Left colon (tissue), 2 donors: ENCODE data around the gene ARHGAP24. TPM values are rescaled to one million over a fixed set of nuclear protein-coding genes. Genes with fewer than 3 reads are reported as not detected.
"Not testable (repeated sequence)": the region's sequence is repeated elsewhere in the genome, so short reads cannot be mapped to it uniquely, and the experiment has no call there.

Experiments used
- ATAC-seq: fragments of 200-7000 bp; cut with Tn5 transposase; one replicate; pipeline ENCODE4 v1.9.1; 2020; ENCODE audit warnings: mild to moderate bottlenecking, moderate library complexity
- DNase-seq, 2 donors: peaks; one replicate each; pipeline ENCODE4 v3.0.0-alpha.2; 2020
- intact Hi-C, 2 donors: fragments of 100-400 bp; cut with DNase I in 1 of 2; cut with micrococcal nuclease in 1 of 2; formaldehyde crosslinking; loops; one replicate each; pipeline versions ENCODE4 v1.11.2 to v1.14.0; 2022; cut with DNase I, micrococcal nuclease
- total RNA-seq, 2 donors: library from RNA; stranded (reverse); fragmentation: NEBNext Ultra II Directional; extraction: Animal tissue kit (Norgen Biotek cat#: 25700); gene quantifications; one replicate each; pipeline ENCODE4 v1.2.1, GENCODE V29; 2021
- donor health status: DM: no; HTN: no; CAD: no.
- donor health status: DM: yes; HTN: yes; CAD: no.

The ARHGAP24 gene
- total RNA-seq, 2 donors from 2014 or later, result 6.0 to 7.0 TPM

DNA sequence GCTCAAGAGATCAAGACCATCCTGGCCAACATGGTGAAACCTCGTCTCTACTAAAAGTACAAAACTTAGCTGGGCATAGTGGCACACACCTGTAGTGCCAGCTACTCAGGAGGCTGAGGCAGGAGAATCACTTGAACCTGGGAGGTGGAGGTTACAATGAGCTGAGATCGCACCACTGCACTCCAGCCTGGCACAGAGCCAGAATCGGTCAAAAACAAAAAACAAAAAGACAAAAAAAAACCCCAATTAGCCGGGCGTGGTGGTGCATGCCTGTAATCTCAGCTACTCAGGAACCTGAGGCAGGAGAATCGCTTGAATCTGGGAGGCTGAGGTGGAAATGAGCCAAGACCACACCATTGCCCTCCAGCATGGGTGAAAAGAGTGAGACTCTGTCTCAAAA, 378.8 kb downstream of the ARHGAP24 start:
- intact Hi-C loops, ATAC-seq, DNase-seq: not testable (repeated sequence)

DNA sequence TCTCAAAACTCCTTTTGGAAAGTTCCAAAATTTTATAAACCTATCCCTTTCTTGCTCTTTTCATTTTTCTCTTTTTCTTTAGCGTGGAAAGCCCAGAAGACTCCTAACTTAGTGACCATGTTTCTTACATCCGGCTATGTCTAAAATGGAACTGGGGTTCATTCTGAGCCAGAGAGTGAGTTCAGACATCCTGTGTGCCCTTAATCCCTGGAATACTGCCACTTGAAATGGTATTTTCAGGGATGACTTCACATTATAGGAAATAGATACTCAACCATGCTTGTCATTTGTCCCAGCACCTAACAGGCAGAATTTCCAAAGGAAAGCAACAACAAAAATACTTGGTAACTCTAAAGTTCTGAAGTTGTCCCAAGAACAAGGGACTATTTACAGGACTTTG, 379.6 kb downstream of the ARHGAP24 start:
- DNase-seq, result no peak
- ATAC-seq, result no peak
- intact Hi-C loops, result no loop called here

DNA sequence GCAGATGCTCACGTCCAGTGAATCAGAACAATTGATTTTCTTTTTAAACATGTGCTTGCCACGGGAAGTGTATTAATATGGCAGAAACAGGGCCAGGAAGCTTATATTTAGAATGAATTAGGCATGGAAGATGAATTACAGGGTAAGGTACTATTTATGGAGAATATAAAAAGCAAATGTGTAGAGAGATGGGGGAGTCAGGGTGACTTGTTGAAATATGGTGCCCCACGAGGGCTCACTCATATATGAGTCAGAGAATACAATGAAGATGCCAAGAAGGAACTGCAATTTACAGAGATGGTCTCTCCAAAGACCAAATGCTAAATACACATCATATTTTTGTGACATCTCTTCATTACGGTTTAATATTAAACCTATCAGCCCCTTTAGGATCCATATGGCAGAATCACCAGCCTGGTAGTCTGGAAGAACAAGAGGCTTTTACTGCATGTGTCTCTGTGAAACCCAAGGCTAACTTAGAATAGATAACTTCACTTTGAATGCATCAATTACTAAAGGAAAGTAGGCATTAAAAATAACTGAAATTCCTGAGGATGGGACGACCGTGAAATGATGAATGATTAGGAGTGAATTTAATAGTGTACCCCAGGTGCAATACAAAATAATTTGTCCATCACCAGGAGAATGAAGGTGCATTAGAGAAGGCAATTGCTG, 385.3 kb downstream of the ARHGAP24 start:
- no peak for DNase-seq
- ATAC-seq, result no peak
- intact Hi-C loops, result no loop called here

DNA sequence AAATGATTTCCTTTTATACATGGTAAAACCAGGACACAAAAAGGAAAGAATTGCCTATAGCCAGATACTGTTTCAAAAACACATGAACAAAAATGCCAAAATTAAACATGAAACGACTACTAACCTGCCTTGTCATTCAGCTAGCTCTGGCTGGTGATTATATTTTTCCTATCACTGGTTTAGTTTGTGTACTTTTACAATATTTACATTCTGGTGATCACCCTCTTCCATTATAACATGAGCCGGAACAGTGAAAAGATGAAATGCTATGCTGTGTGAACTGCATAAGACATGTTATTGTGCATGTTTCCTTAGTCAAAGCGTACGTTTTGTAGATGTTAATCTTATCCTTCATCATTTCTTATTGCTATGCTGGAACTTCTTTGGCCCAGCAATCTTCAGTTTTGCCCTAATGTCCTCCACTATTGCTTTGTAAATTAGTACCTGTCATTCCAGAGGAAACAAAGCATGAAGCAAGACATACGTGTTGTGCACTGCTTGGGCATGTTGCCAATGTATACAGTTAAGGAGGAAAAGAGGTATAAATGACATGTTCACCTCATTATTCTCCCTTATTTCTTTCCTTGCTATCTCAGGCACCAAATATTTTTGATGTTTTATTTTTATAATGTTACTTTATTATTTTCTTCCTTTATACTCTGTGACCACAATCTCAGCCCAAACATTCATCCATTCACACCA, 386.3 kb downstream of the ARHGAP24 start:
- ATAC-seq, result peak; percentile 89
- peak in 1 of 2 donors; percentile 11 for DNase-seq
- intact Hi-C loops, result no loop called here

DNA sequence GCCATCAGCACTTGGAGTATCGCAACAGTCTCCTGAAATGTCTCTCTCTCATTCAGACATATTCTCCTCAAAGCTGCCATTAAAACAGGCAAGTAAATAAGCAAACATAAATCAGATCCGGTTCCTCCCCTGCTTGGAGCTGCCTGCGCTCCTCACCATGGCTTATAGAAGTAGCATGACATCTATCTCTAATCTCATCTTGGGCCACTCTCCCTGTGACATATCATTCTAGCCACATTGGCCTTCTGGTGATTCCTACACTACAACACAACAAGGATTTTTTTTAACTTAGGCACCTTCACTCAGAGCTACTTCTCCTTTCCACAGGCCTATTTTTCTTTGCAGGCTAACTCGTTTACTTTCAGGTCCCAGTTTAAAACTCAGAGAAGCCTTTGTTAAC, 387.9 kb downstream of the ARHGAP24 start:
- intact Hi-C loops, result no loop called here
- DNase-seq (no peak), ATAC-seq (no peak)

DNA sequence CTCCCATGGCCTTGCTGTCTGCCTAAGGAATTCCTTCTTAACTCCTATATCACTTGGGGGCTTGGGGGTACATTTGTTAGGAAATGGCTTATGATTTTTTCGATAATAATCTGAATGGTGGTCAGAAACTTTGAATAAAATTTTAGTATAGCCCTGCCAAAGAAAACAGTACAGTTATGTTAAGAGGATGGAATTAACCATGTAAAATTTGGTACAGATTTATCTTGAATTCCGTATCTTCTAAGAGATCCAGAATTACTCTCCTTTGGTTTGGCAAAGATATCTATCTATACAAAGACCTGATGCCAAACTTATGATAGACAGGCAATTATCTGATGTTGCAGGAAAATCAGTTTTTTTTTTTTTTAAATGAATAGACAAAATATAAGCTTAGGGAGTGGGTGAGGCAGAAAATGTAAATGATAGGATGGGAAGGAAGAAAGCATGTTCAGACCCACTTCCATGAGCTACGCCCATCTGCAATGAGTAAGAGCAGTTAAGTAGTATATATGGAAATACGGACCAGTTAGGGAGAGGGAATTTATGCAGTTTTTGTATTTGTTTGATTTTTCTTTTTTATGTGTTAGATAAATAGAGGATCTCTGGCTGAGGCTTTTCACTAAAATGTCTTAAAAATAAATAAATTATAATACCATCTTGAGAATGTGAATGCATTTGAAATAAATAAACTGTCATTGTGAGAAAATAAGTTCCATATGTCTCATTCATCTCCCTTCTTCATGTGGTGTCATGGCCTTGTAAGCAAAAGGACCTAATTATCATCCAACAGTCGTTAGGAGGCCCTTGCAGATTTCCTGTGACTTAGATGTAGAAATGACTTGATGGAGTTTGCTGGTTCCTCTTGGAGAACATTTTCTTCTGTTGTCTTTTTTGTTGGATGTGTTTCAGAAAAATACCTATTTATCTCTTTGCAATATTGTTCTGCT, 389.6 kb downstream of the ARHGAP24 start:
- no peak for DNase-seq
- intact Hi-C loops, result no loop called here
- no peak for ATAC-seq

DNA sequence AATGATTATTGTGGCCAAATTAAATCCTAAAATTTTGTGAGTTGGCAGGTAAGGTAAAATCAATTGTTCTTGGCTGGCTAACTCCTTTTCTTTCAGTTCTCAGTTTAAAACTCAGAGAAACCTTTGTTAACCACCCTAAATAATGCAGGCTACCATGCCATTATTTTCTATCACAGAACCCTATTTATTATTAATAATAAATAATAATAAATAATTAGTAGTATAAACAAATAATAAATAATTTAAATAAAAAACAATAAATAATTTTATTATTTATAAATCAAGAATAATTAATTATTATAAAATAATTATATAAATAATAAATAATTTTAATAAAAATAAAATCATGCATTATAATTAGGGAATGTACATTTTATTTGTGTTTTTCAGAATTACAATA, 390.3 kb downstream of the ARHGAP24 start:
- no peak for ATAC-seq
- no peak for DNase-seq
- intact Hi-C loops, result no loop called here

DNA sequence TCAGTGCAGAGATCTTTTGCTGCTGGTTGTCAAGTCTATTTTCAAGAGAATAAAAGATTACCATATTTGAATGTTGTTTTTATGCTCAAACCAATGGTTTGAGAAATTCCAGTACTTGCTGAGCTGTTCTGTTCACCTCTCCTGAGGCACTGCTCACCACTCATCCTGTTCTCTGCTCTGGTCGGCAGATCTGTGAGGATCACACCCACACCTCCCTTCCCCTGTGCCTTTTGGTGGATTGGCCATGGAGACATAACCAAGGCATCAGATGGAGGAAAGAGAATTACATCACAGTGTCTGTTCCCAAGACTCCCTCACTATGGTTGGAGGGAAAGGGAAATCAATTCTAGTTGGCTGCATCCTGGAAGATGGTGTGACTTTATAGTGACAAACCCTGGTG, 391.6 kb downstream of the ARHGAP24 start:
- ATAC-seq (no peak), DNase-seq (no peak)
- intact Hi-C loops, result no loop called here

DNA sequence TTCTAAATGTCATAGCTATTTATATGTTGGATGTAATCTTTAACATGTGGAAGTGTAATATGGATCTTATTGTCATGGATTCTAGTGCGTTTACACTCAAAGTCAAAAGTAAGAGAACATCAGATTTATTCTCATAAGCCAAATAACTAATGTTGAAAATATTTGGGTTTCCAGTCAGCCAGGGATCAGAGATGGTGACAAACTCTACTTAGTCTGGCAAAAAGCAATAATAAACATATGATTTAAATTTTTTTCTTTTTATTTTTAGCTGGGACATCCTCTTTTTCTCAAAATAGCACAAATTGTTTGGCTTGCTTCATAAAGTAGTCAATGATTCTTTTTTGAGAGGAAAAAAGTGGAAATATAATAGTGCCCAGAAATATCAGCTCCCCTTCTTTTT, 392.3 kb downstream of the ARHGAP24 start:
- DNase-seq, result no peak
- intact Hi-C loops, result no loop called here
- no peak for ATAC-seq

DNA sequence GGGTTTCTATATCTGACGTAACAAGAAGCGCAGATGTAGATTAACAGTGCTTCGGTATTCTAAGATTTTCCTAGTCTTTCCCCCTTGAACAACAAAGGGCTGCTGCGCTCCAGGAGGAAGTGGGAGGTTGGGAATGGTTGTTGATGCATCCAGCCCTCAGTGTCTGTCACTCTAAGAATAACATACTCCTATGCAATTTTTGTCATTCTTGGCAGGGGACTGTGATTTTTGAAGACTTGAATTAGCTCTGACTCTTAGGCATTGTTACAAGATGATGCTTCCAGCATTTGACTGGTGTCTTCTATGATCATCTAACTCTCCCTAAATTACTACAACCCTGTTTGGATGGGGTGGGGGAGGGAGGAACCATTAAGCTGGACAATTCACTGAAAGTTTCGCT, 394.2 kb downstream of the ARHGAP24 start:
- DNase-seq, result no peak
- no peak for ATAC-seq
- intact Hi-C loops, result no loop called here

DNA sequence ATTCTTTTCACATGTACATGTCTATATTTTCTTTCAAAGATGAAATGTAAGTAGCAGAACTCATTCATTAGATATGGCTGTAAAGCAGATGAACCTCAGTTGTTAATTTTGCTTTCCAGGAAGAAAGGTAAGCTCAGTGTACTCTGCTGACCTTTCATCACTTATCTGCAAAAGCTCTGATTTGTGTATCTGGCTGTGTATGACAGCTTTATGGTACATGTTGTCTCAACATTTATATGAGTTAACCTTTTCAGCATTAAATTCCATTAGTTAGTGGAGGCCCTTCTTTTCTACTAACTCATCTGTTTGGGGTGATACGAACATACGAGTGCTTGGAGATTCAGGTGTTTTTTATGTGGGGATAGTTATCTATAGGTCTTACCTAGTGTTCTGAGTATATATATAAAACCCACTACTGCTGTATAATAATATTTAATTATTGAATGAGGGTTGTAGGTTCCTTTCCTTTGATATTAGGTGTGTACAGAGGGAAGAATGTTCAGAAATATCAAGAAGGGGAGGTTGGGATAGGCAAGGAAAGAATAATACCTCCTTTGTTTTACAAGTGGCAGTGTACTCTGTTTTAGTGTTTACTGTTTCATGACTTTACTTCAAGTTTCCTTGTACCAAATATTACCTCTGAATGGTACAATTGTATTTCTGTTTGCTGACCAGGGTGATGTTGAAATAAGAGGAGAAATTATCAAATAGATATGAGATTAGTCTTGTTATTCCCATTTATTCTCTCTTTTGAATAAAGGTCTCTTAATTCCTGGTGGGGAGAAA, 395.5 kb downstream of the ARHGAP24 start:
- ATAC-seq (peak; percentile 73), DNase-seq (no peak)
- intact Hi-C loops, result no loop called here

DNA sequence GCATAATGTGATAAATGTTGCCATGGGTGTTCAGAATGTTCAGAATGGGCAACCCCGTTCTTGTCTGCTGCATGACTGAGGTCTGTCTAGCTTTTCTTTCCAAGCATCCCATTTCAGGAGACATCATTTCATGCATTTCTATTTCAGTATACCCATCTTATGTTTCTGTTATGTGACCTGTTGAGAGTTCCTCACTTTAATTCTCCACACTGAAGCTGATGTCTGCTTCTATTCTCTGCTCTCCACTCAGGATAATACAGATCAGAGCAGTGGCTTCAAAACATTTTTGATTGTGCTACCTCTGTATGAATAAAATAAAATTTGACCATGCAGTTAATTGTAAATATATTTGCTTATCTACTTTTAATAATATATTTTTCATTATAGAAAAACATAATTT, 398.6 kb downstream of the ARHGAP24 start:
- intact Hi-C loops, result no loop called here
- DNase-seq (no peak), ATAC-seq (no peak)

DNA sequence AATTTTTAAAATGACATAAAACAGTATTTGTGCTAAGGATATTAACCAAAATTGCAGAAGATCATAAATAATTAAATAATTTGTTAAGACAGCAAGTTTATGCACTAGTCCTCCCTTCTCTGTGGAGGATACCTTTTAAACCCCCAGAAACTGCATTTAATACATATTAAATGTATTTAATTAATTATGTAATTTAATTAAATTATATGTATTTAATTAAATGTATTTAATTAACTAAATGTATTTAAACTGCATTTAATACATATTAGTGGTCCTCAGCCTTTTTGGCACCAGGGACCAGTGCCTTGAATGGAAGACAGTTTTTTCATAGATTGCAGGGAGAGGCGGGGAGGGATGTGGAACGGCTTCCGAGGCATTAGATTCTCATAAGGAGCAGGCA, 404.6 kb downstream of the ARHGAP24 start:
- ATAC-seq (no peak), DNase-seq (no peak)
- intact Hi-C loops, result no loop called here

DNA sequence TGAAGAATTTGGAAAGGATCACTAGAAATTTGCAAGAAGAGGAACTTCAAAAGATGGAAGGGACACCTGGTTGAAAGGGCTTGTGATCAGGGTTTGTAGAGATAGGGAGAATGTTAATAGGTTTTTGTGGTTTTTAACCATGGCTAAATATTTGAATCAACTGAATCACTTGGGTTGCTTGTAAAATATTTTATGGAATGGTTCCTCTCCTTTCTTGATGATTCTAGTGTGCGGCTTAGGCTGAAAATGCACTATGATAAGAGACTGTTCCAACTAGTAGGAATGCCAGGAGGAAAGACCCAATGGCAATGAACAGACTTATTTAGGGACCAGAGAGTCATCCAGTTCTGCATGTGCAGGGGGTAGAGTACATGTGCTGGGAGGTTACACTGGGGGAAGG, 408.2 kb downstream of the ARHGAP24 start:
- intact Hi-C loops, result no loop called here
- ATAC-seq (no peak), DNase-seq (no peak)

DNA sequence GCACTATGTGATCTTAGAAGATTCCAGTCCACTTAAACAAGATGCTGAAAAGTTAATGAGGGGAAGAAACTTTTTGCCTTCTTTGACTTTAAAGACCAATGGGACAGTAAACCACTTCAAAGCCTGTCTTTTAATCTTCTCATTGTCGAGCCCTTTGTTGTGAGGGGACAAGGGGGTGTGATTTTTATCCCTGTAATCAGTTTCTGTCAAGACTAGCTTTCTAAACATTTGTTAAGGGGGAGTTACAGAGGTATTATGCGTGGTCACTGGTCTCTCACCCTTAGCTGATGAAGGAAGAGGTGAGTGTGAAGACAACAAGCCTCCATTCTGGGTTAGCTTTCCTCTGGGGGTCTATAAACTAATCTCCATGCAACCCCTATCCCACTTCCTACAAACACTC, 409.3 kb downstream of the ARHGAP24 start:
- intact Hi-C loops, result no loop called here
- no peak for ATAC-seq

DNA sequence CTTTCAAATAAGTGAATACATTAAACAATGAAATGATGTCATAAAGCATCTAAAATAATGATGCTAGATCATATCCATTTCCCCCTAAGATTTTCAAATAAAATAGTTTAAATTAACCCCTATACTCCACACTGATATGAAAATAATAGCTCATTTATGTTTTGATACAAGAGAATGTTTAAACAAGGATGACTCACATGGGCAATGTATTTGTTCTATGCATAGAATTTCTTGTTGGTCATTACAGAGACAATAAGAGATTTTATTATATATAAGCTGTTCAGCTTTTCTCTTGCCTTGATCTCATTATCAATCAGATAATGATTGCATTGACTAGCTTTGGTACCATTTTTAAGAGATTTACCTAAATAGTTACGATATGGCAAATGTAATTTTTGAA, 411.7 kb downstream of the ARHGAP24 start:
- intact Hi-C loops, result no loop called here
- ATAC-seq (no peak), DNase-seq (no peak)

More for the DNA sequence above, 409.3 kb downstream of the ARHGAP24 start:
- DNase-seq, result no peak

DNA sequence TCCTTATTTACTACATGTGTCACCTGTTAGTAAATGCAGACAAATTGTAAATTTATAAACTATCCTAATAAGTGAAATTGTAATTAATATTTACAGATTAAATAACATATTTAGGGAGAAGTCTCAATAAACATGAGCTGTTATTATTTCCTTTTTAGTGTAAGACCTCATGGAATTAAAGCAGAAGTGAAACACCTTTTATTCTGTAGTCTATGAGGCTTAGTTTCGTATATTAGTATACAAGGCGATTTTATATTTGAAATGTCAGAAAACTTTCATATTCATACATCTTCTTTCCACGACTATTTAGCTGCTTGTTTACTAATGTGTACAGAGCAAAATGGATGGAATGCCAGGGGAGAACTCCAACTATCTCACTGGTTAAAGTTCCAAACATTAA, 414.4 kb downstream of the ARHGAP24 start:
- DNase-seq (no peak), ATAC-seq (no peak)
- intact Hi-C loops, result no loop called here

DNA sequence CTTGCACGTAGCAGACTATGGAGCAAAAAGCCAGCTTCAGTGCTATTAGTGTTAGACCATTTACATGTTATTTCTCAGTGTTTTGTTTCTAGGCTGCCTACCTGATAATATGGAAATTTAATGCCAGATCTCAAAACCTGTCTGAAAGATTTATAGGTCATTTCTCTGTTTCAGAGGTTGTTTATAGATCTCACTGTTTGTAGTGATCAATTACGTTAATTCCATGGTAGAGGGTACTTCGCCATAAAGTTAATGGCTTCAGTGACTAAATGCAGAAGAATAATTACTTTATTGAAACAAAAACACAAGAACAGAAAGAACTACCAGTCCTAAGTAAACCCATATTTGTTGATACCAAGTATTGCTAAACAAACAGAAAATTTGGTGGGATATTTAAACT, 420.8 kb downstream of the ARHGAP24 start:
- intact Hi-C loops, result no loop called here
- ATAC-seq (no peak), DNase-seq (no peak)

DNA sequence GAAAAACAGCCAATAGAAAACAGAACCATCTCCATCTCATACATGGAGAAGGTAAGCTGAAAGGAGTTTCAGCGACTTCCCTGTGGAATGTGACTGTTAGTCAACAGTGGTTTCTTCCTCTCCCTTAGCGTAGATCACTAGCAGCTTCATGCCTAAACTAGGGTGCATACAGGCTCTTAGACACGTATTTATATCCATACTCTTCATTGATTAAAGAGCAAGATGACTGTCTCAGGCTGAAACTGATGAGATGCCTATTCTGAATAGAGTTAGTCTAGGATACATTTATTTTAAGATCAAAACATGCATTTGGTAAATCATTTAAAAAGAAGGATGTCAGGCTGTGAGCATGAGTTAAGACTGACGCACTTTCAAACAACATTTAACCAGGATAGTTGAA, 423.3 kb downstream of the ARHGAP24 start:
- no peak for DNase-seq
- intact Hi-C loops, result no loop called here
- no peak for ATAC-seq
